GM10266 (cell line): ENCODE measurements around the gene SORCS2.

ENCODE experiments used
- DNase-seq: peaks from one replicate; pipeline ENCODE4 v3.0.0; 2012; ENCODE audit errors: extremely low spot score
- TF ChIP-seq, protein P1 (sequence below): IDR thresholded peaks from 2 replicates; pipeline ENCODE4 v1.5.1; 2012; ENCODE audit warnings: mild to moderate bottlenecking, low read depth; ENCODE audit not compliant: control insufficient read depth, insufficient read depth; ENCODE audit errors: missing control alignments

Gene SORCS2

DNA sequence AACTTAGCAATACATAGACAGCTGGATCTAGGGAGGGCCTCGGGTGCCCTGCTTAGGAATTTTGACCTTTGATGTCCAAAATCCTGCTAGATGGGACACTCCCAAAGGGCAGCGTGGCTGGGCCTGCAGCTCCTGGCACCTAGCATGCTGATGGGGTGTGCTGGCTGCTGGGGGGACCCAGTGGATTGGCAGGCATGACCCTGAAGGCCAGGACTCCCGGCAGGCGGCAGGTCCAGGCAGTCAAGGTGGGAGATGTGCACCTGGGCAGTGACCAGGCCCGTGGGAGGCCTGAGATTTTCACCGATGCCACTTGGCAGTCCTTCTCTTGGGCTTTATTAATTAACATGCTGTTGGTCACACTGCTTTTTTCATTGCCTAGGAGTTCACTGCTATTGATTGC is 158.1 kb downstream of the SORCS2 start:
- TF ChIP-seq, protein P1, sequence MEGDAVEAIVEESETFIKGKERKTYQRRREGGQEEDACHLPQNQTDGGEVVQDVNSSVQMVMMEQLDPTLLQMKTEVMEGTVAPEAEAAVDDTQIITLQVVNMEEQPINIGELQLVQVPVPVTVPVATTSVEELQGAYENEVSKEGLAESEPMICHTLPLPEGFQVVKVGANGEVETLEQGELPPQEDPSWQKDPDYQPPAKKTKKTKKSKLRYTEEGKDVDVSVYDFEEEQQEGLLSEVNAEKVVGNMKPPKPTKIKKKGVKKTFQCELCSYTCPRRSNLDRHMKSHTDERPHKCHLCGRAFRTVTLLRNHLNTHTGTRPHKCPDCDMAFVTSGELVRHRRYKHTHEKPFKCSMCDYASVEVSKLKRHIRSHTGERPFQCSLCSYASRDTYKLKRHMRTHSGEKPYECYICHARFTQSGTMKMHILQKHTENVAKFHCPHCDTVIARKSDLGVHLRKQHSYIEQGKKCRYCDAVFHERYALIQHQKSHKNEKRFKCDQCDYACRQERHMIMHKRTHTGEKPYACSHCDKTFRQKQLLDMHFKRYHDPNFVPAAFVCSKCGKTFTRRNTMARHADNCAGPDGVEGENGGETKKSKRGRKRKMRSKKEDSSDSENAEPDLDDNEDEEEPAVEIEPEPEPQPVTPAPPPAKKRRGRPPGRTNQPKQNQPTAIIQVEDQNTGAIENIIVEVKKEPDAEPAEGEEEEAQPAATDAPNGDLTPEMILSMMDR: no peak
- no peak for DNase-seq

DNA sequence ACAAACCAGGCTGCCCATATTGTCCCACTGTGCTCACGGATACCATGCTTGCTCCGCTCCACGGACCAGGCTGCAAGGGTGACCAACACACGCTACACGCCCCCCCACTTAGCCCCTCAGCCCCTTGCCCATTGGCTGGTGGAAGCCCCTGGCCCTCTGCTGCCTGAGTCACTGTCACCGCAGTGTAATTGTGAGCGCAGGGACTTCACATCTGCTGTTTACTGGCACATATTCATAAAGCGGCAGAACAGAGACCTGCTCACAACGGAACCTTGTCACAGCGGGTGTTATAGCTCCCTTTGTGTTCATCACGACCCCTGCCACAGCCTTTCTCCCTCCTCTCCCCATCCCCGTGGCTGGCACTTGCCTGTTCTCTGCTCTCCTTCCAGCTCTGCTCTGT is 158.7 kb downstream of the SORCS2 start:
- TF ChIP-seq, protein P1: no peak
- no peak for DNase-seq

DNA sequence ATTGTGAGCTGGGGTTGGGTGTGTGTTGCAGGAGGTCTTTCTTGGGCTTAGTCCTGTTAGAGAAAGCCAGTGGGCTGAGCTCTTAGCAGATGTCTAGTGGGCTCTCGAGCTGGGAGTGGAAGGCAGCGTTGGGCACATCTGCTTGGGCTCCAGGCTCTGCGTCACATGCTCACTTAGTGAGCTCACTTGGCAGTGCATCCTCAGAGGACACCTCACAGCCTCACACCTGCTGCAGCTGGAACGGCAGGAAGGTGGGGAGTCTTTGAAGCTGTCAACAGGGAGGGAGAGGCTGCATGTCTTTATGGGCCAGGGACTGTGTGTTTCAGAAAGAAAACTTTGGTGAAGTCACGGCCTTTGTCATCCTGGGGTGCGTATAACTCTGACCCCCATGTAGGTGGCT is 160.1 kb downstream of the SORCS2 start:
- DNase-seq: no peak
- TF ChIP-seq, protein P1: no peak

DNA sequence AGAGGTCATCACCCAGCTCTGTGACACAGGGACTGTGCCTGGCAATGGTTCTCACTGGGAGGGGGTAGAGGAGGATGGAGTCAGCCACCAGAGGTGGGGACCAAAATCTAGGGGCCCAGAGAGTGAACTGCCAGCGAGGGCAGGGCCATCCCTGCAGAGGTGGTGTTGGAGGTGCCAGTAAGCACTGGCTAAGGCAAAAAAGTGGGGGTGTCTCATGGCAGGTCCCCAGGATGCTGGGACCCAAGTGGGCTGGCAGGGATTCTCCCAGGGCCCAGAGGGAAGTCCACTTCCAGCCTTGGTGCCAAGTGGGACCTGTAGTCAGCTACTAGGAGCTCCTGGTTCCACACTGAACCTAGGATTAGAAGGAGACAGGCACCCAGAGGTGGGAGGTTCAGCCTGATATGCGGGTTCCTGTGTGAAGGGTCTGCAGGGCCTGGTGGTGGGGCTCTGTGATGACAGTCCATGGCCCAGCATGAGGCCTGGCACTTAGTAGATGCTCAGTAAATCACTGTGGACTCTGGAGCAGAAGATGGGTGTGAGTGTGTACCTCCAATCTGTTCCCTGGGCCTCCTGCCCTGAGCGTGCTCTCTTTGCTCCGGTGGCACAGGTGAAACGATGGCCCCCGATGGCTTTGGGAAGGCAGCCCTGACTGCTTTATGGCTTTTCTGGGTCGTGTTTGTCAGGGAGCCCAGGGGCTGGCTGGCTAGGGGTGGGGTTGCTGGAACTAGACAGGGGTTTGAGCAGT is 160.9 kb downstream of the SORCS2 start:
- TF ChIP-seq, protein P1: no peak
- DNase-seq: no peak

DNA sequence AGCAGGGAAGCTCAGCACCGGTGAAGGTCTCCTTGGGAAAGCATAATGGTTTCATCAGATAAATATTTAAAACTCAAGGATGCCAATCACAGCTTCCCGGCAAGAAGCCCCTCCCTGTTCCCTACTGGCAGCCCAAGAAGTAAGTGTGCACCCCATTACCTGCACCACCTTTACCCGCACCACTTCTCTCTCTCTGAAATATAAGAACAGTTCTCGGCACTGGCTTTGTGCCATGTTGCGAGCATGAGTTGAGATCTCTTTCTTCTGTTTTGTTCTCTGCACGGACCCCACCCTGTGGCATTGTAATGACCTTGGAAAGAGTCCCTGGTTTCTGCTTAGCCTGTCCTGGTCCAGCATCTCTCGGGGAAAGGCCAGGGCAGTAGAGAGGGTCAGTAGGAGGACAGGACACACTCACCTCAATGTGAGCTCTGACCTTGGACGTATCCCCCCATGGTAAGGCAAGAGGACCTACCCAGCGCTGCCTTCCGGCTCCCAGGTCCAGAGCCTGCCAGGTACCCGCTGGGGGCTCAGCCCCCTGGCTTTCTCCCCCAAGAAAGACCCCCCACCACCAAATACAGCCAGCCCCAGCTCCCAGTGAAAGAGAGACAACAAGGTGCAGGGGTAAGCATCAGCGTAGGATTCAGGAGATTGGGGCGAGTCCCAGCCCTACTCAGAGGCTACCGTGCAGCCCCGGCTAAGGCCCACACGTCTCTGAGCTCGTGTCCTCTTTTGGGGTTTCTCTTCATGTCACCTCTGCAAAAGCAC is 161.7 kb downstream of the SORCS2 start:
- TF ChIP-seq, protein P1: no peak
- no peak for DNase-seq

DNA sequence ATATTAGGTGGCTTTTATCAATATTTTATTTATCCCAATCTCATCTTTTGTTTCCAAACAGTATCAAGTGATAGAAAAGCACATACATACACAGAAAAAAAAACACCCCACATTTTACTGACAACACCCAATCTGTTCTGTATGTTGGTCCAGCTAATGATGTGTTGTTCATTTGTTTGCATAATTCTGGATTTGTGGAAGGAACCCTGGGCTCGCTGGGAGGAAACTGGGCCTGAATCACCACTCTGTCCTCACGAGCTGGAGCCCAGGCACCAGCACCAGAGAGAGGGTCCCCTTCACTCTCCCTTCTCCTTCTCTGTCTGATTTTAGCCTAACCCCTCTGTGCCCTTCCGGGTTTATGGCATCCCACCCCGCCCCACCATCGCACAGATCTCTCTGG is 162.6 kb downstream of the SORCS2 start:
- TF ChIP-seq, protein P1: no peak
- DNase-seq: no peak

DNA sequence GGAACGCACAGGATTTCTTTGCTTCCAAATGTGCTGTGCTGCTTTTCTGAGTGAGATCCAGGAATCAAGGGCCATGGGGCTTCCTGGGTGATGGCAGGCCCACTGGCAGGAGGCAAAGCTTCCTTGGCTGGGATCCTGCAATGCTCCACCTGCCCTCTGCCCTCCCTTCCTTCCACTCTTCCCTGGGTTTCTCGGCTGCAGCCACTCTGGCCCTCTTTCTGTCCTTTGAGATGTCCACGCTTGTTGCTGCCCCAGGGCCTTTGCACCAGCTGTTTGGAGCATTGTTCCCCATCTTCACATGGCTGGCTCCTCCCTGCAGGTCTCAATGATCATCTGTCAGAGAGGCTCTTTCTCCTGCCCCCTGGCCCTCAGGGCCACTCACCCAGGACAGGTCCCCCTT is 163.5 kb downstream of the SORCS2 start:
- DNase-seq: no peak
- TF ChIP-seq, protein P1: no peak
